ENCODE measurements around the gene DNAJC8. TPM values are rescaled to one million over a fixed set of nuclear protein-coding genes. Genes with fewer than 3 reads are reported as not detected.

The DNAJC8 gene
- total RNA-seq, 6 experiments from 2014 or later: 22.2 to 34.4 (median 28.2) TPM

GRCh38 chr1:28175955-28176485 is 56.8 kb downstream of the DNAJC8 start:
- Histone ChIP-seq H3K4me1 (no peaks in the 10 kb centered on the region), H3K27me3 (no peaks in the 10 kb centered on the region), H3K9me3 (no peaks in the 10 kb centered on the region), H3K4me3 (peak overlapping the region in 2 of 3 donors; percentile 16 to 29), H3K36me3 (no peaks in the 10 kb centered on the region), H3K27ac (peak overlapping the region in 1 of 3 donors; percentile 62)
- intact Hi-C loops (cut with DNase I): no loop called here
- ATAC-seq (no peak), DNase-seq (no peak)
- 83% methylated on average over 8 of the region's 8 CpGs for WGBS (ENCODE audit: insufficient coverage, low coverage, low lambda C conversion rate, missing lambda C conversion rate)
- TF ChIP-seq CTCF (IDR thresholded peaks at IDR 0.05): no peak
- TF ChIP-seq POLR2A (IDR thresholded peaks at IDR 0.05): no peak

- no peaks in the 10 kb centered on the region for H3K9me3 ChIP-seq
- no peaks in the 10 kb centered on the region for H3K4me1 ChIP-seq
- WGBS (ENCODE audit: insufficient coverage, low coverage, low lambda C conversion rate, missing lambda C conversion rate): 70% methylated on average over 2 of the region's 5 CpGs
- peak in 2 of 4 donors; percentile 14 to 19 for ATAC-seq
- H3K4me3 ChIP-seq: peak overlapping the region in 1 of 3 donors; percentile 16
- no peak for DNase-seq
- intact Hi-C loops (cut with DNase I): no loop called here
- TF ChIP-seq POLR2A (IDR thresholded peaks at IDR 0.05): no peak
- no peak for TF ChIP-seq CTCF (IDR thresholded peaks at IDR 0.05)
- H3K27me3 ChIP-seq: no peaks in the 10 kb centered on the region
- no peaks in the 10 kb centered on the region for H3K36me3 ChIP-seq
- H3K27ac ChIP-seq: peak overlapping the region in 2 of 3 donors; percentile 24 to 70
Measured at GRCh38 chr1:28173980-28174297, 58.9 kb downstream of the DNAJC8 start.

- Histone ChIP-seq H3K27ac (peak overlapping the region in 2 of 3 donors; percentile 37 to 70), H3K36me3 (no peaks in the 10 kb centered on the region), H3K27me3 (no peaks in the 10 kb centered on the region), H3K9me3 (no peaks in the 10 kb centered on the region), H3K4me1 (no peaks in the 10 kb centered on the region), H3K4me3 (no peak overlapping the region)
- TF ChIP-seq POLR2A (IDR thresholded peaks at IDR 0.05): no peak
- no peak for TF ChIP-seq CTCF (IDR thresholded peaks at IDR 0.05)
- ATAC-seq (no peak), DNase-seq (no peak)
- intact Hi-C loops (cut with DNase I): no loop called here
- WGBS (ENCODE audit: insufficient coverage, low coverage, low lambda C conversion rate, missing lambda C conversion rate): 56% methylated on average over 10 of the region's 11 CpGs
Measured at GRCh38 chr1:28173151-28173979, 59.5 kb downstream of the DNAJC8 start.

GRCh38 chr1:28172713-28173150 is 60.1 kb downstream of the DNAJC8 start:
- no peaks in the 10 kb centered on the region for H3K27me3 ChIP-seq
- H3K9me3 ChIP-seq: no peaks in the 10 kb centered on the region
- DNase-seq (no peak), ATAC-seq (peak; percentile 43 to 66 (median 56))
- no peak overlapping the region for H3K4me3 ChIP-seq
- TF ChIP-seq CTCF (IDR thresholded peaks at IDR 0.05): no peak
- TF ChIP-seq POLR2A (IDR thresholded peaks at IDR 0.05): no peak
- H3K27ac ChIP-seq: peak overlapping the region in 2 of 3 donors; percentile 37 to 51
- no peaks in the 10 kb centered on the region for H3K36me3 ChIP-seq
- WGBS (ENCODE audit: insufficient coverage, low coverage, low lambda C conversion rate, missing lambda C conversion rate): 28% methylated on average over 7 of the region's 8 CpGs
- intact Hi-C loops (cut with DNase I): no loop called here
- no peaks in the 10 kb centered on the region for H3K4me1 ChIP-seq
